ENCODE results near the gene TBCD. TPM values are rescaled to one million over a fixed set of nuclear protein-coding genes. Genes with fewer than 3 reads are reported as not detected.

Gene TBCD
- total and polyA plus RNA-seq, 9 of the 15 experiments (the other 6 are each of a cell fraction or from before 2014, with no cell fraction given) = 8.9 to 98.5 (median 28.0) TPM

DNA sequence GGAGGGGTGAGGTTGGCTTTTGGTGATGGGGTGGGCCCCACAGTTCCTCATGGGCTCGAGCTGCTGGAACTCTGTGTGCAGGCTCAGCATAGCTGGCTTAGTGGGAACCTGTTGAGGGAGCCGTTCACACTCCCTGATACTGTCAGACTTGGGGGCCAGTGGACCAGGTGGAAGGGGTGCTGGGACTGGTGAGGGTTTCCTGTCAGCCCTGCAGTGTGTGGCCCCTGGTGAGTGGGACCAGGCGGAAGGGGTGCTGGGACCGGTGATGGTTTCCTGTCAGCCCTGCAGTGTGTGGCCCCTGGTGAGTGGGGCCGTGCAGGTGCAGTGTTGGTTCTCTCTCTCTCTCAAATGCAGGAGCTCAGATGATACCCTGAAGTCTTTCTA lies 133.1 kb downstream of the TBCD start:
- 66% methylated on average over 5 of the region's 5 CpGs for WGBS (ENCODE audit: insufficient coverage, low coverage, missing lambda C conversion rate)
- Histone ChIP-seq H3K9me1 (ENCODE audit: control insufficient read depth, insufficient read depth, low read length) (no peaks in the 10 kb centered on the region), H3K27ac (ENCODE audit: extremely low read depth, low read depth, low read length) (peak overlapping the region; percentile 100), H3K36me3 (ENCODE audit: control insufficient read depth, insufficient read depth, low read length) (peaks cover 24% of the 10 kb centered on the region; the same call in 2 of the 3 replicates), H2AFZ (ENCODE audit: low read depth, low read length) (no peak overlapping the region), H3K4me2 (ENCODE audit: insufficient read depth, low read length) (peak overlapping the region; percentile 27; the same call in 1 of the 2 replicates), H3K9ac (ENCODE audit: insufficient read depth in 1 of 2, low read depth in 2 of 2, low read length in 2 of 2) (peak overlapping the region; percentile 83 to 96), H3K4me1 (replicated peaks in 1 of 2; ENCODE audit: control insufficient read depth in 2 of 2, insufficient read depth in 2 of 2, low read length in 2 of 2) (peaks cover 33 to 82% of the 10 kb centered on the region in 2 experiments), H4K20me1 (replicated peaks; ENCODE audit: control insufficient read depth, insufficient read depth, low read length) (no peaks in the 10 kb centered on the region), H3K9me3 (replicated peaks; ENCODE audit: control insufficient read depth, insufficient read depth, low read depth, low read length) (no peaks in the 10 kb centered on the region), H3K79me2 (ENCODE audit: control insufficient read depth, insufficient read depth, low read length) (peaks cover 48% of the 10 kb centered on the region), H3K4me3 (no peak overlapping the region), H3K27me3 (ENCODE audit: control insufficient read depth in 2 of 2, insufficient read depth in 2 of 2, low read length in 2 of 2) (no peaks in the 10 kb centered on the region)
- peak; percentile 11 for ATAC-seq
- no peak for FAIRE-seq
- ChIA-PET POLR2A (interaction anchor here (0.6 to 2.6 kb wide), 7 partner anchors 8 to 263 kb away, joined by 3 to 20 read pairs (median 3); no protein-coding TSS in a partner anchor), CTCF (ENCODE audit: low intra/inter-chr PET ratio) (no interaction called here)
- no peak for DNase-seq (ENCODE audit: extremely low read depth in 1 of 4, low spot score in 3 of 4)
- peak; percentile 2 for TF ChIP-seq RBBP5 (IDR thresholded peaks at IDR 0.05; ENCODE audit: borderline replicate concordance, insufficient read depth, low read length, poor library complexity, severe bottlenecking)
- TF ChIP-seq SIN3B (IDR thresholded peaks at IDR 0.05; ENCODE audit: low read depth) = no peak
- TF ChIP-seq NRF1 (conservative IDR thresholded peaks at IDR 0.05 in 1 of 2, IDR thresholded peaks at IDR 0.05 in 1 of 2) = no peak
- TF ChIP-seq, protein P1, sequence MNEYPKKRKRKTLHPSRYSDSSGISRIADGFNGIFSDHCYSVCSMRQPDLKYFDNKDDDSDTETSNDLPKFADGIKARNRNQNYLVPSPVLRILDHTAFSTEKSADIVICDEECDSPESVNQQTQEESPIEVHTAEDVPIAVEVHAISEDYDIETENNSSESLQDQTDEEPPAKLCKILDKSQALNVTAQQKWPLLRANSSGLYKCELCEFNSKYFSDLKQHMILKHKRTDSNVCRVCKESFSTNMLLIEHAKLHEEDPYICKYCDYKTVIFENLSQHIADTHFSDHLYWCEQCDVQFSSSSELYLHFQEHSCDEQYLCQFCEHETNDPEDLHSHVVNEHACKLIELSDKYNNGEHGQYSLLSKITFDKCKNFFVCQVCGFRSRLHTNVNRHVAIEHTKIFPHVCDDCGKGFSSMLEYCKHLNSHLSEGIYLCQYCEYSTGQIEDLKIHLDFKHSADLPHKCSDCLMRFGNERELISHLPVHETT (CRISPR knock-in tag; conservative IDR thresholded peaks at IDR 0.05 in 1 of 2, IDR thresholded peaks at IDR 0.05 in 1 of 2) = peak in 1 of 2 experiments; percentile 18; a peak in 1 of 4 replicates
- TF ChIP-seq KAT7 (CRISPR knock-in tag; IDR thresholded peaks at IDR 0.05; ENCODE audit: borderline replicate concordance) = 0 out of 2 replicates have a peak, but pooled peaks have one; percentile 21
- TF ChIP-seq, protein P2, sequence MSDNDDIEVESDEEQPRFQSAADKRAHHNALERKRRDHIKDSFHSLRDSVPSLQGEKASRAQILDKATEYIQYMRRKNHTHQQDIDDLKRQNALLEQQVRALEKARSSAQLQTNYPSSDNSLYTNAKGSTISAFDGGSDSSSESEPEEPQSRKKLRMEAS (CRISPR knock-in tag; IDR thresholded peaks at IDR 0.05) = peak; percentile 64
- TF ChIP-seq SMAD4 (CRISPR knock-in tag; conservative IDR thresholded peaks at IDR 0.05) = peak; percentile 4; the same call in 1 of the 2 replicates
- TF ChIP-seq, protein P3, sequence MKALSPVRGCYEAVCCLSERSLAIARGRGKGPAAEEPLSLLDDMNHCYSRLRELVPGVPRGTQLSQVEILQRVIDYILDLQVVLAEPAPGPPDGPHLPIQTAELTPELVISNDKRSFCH (CRISPR knock-in tag; IDR thresholded peaks at IDR 0.05) = no peak
- TF ChIP-seq, protein P3 (tag; IDR thresholded peaks at IDR 0.05) = 0 out of 2 replicates have a peak, but pooled peaks have one; percentile 45
- TF ChIP-seq ZKSCAN8 (CRISPR knock-in tag; IDR thresholded peaks at IDR 0.05) = 0 out of 2 replicates have a peak, but pooled peaks have one; percentile 4
- TF ChIP-seq, protein P4, sequence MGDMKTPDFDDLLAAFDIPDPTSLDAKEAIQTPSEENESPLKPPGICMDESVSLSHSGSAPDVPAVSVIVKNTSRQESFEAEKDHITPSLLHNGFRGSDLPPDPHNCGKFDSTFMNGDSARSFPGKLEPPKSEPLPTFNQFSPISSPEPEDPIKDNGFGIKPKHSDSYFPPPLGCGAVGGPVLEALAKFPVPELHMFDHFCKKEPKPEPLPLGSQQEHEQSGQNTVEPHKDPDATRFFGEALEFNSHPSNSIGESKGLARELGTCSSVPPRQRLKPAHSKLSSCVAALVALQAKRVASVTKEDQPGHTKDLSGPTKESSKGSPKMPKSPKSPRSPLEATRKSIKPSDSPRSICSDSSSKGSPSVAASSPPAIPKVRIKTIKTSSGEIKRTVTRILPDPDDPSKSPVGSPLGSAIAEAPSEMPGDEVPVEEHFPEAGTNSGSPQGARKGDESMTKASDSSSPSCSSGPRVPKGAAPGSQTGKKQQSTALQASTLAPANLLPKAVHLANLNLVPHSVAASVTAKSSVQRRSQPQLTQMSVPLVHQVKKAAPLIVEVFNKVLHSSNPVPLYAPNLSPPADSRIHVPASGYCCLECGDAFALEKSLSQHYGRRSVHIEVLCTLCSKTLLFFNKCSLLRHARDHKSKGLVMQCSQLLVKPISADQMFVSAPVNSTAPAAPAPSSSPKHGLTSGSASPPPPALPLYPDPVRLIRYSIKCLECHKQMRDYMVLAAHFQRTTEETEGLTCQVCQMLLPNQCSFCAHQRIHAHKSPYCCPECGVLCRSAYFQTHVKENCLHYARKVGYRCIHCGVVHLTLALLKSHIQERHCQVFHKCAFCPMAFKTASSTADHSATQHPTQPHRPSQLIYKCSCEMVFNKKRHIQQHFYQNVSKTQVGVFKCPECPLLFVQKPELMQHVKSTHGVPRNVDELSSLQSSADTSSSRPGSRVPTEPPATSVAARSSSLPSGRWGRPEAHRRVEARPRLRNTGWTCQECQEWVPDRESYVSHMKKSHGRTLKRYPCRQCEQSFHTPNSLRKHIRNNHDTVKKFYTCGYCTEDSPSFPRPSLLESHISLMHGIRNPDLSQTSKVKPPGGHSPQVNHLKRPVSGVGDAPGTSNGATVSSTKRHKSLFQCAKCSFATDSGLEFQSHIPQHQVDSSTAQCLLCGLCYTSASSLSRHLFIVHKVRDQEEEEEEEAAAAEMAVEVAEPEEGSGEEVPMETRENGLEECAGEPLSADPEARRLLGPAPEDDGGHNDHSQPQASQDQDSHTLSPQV (IDR thresholded peaks at IDR 0.05) = 0 out of 2 replicates have a peak, but pooled peaks have one; percentile 22
- intact Hi-C loops (cut with micrococcal nuclease) = no loop called here
- in situ Hi-C loops (cut with MboI) = no loop called here
- BruUV-seq (replicated peaks) = no TSS peak
